Spleen (tissue), 11 donors: ENCODE data around the gene SH3BP1. TPM values are rescaled to one million over a fixed set of nuclear protein-coding genes. Genes with fewer than 3 reads are reported as not detected.
A peak's percentile ranks its signal among the peaks of the same experiment; 100 is the strongest.

Experiments used
- DNase-seq: peaks from one replicate; pipeline ENCODE4 v3.0.0-alpha.2; 2020
- H3K27ac ChIP-seq, 8 donors: fragments of 200-600 bp; sonication (generic) in 7 of 8; 1 replicate in 4 of 8; 2 replicates in 4 of 8; pipeline versions ENCODE4 v1.5.0 to v1.8.0; 2016 to 2021; ENCODE audit warnings: inconsistent platforms in 4 of 8, mild to moderate bottlenecking in 4 of 8, moderate library complexity in 1 of 8
- H3K27me3 ChIP-seq, 7 donors: fragments of 200-600 bp; sonication (generic) in 6 of 7; replicated peaks in 1 of 7; 1 replicate in 4 of 7; 2 replicates in 3 of 7; pipeline versions ENCODE4 v1.5.0 to v1.8.0; 2016 to 2021; ENCODE audit warnings: inconsistent platforms in 3 of 7, mild to moderate bottlenecking in 1 of 7
- H3K36me3 ChIP-seq, 6 donors: fragments of 200-600 bp; sonication (generic) in 5 of 6; 1 replicate in 4 of 6; 2 replicates in 2 of 6; pipeline versions ENCODE4 v1.5.0 to v1.8.0; 2016 to 2021; ENCODE audit warnings: inconsistent platforms in 2 of 6
- H3K4me1 ChIP-seq, 6 donors: fragments of 200-600 bp; sonication (generic) in 5 of 6; 1 replicate in 3 of 6; 2 replicates in 3 of 6; pipeline versions ENCODE4 v1.5.0 to v1.8.0; 2016 to 2021; ENCODE audit warnings: inconsistent platforms in 3 of 6
- H3K4me3 ChIP-seq, 8 donors: fragments of 200-600 bp; sonication (generic) in 7 of 8; 1 replicate in 4 of 8; 2 replicates in 4 of 8; pipeline versions ENCODE4 v1.5.0 to v1.8.0; 2016 to 2021; ENCODE audit warnings: inconsistent platforms in 4 of 8, mild to moderate bottlenecking in 4 of 8, moderate library complexity in 2 of 8
- H3K9me3 ChIP-seq, 8 donors: fragments of 200-600 bp; sonication (generic) in 7 of 8; 1 replicate in 4 of 8; 2 replicates in 4 of 8; pipeline versions ENCODE4 v1.5.0 to v1.8.0; 2016 to 2021; ENCODE audit warnings: inconsistent platforms in 4 of 8
- POLR2A ChIP-seq, 3 donors: fragments of 450-650 bp; IDR thresholded peaks; one replicate each; pipeline ENCODE4 v1.5.1; 2017; ENCODE audit warnings: antibody characterized with exemption in 3 of 3, mild to moderate bottlenecking in 1 of 3
- POLR2AphosphoS5 ChIP-seq, 3 donors: sonication (generic); formaldehyde crosslinking; IDR thresholded peaks; one replicate each; pipeline ENCODE4 v1.5.1; 2017; ENCODE audit warnings: antibody characterized with exemption in 3 of 3
- WGBS, 5 donors: extraction: QIAGEN DNeasy Blood & Tissue Kit in 3 of 5; methylation state at CpG; one replicate each; pipeline versions ENCODE4 v1.1.5 to v1.1.7; 2013 to 2018; 5-methylcytosine and 5-hydroxymethylcytosine counted together
- intact Hi-C: fragments of 100-400 bp; cut with DNase I; formaldehyde crosslinking; loops from one replicate; pipeline ENCODE4 v1.15.0; 2023; ENCODE audit warnings: low total_unique reads
- polyA plus RNA-seq, 3 donors: library from polyadenylated mRNA; stranded (reverse); fragments of 200-250 nt; gene quantifications; one replicate each; pipeline ENCODE4 v1.2.1, GENCODE V29; 2013
- total RNA-seq, 7 donors: library from RNA; depleted of rRNA in 3 of 7; stranded (reverse); fragments of >200 nt in 3 of 7; fragmentation: NEBNext Ultra II Directional in 4 of 7; extraction: Animal tissue kit (Norgen Biotek cat#: 25700) in 4 of 7; gene quantifications; one replicate each; pipeline versions ENCODE4 v1.1.0 to v1.2.1, GENCODE V29; 2016 to 2021
- TF ChIP-seq, protein P1 (sequence below), 11 experiments: fragments of 200-600 bp in 7 of 11; fragments of 450-650 bp in 4 of 11; sonication (generic) in 4 of 11; IDR thresholded peaks in 8 of 11; conservative IDR thresholded peaks in 3 of 11; 1 replicate in 7 of 11; 2 replicates in 4 of 11; pipeline versions ENCODE4 v1.4.0 to v1.8.0; 2016 to 2021; ENCODE audit warnings: antibody characterized with exemption in 11 of 11, inconsistent platforms in 4 of 11, mild to moderate bottlenecking in 1 of 11
- donor health status: healthy with polysubstance abuse.
- donor health status: DM: no; HTN: no; CAD: no; lungs with moderate emphysema.
- donor health status: DM: no; HTN: no; CAD: no.
- donor health status: Bipolar disorder and iron deficiency.
- donor health status: healthy.
- donor health status: DM: no; HTN: no; CAD: no.
- donor health status: DM: yes; HTN: yes; CAD: no.

SH3BP1 gene
- total and polyA plus RNA-seq, 10 donors = 17.7 to 78.9 (median 57.2) TPM

DNA sequence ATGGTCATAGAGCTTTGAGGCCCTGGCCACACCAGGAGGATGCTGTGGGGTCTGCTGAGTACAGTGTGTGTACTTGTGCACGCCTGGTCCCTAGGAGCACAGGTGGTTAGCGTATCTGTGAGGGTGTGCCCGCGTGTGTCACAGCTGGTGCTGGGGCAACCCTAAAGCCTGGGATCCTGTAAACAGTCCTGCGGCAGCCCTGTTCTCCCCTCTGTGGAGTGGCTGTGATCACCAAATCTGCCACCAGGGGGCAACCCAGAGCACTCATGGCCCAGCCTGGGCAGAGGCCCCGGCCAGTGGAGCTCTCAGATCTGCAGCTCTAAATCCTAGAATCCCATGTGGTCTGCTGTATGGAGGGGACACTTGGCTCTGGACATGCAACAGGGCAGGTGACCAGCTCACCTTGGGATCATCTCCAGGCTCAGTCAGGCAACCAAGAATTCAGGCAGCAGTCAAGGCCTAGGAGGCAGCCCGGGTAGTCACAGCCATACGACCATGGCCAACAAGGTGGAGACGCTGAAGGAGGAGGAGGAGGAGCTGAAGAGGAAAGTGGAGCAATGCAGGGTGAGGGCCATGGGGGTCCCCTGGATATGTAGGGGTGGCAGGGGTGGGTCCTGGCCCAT is 3.9 kb downstream of the SH3BP1 start:
- H3K27ac ChIP-seq = peak overlapping the region in 5 of 8 donors; percentile 10 to 96 (median 28)
- no peaks in the 10 kb centered on the region for H3K9me3 ChIP-seq
- 34 to 48% (median 35%) methylated on average over 8 to 9 of the region's 9 CpGs for WGBS, 5 donors
- peaks cover 20 to 67% (median 53%) of the 10 kb centered on the region in 6 donors for H3K4me1 ChIP-seq
- DNase-seq = peak; percentile 95
- peaks cover 0 to 8% (median 0%) of the 10 kb centered on the region in 7 donors for H3K27me3 ChIP-seq
- intact Hi-C loops = loop anchor here (5.0 kb wide), 1 partner anchor 39 kb away; no protein-coding TSS in a partner anchor
- peak overlapping the region in 1 of 8 donors; percentile 31 for H3K4me3 ChIP-seq
- TF ChIP-seq, protein P1, sequence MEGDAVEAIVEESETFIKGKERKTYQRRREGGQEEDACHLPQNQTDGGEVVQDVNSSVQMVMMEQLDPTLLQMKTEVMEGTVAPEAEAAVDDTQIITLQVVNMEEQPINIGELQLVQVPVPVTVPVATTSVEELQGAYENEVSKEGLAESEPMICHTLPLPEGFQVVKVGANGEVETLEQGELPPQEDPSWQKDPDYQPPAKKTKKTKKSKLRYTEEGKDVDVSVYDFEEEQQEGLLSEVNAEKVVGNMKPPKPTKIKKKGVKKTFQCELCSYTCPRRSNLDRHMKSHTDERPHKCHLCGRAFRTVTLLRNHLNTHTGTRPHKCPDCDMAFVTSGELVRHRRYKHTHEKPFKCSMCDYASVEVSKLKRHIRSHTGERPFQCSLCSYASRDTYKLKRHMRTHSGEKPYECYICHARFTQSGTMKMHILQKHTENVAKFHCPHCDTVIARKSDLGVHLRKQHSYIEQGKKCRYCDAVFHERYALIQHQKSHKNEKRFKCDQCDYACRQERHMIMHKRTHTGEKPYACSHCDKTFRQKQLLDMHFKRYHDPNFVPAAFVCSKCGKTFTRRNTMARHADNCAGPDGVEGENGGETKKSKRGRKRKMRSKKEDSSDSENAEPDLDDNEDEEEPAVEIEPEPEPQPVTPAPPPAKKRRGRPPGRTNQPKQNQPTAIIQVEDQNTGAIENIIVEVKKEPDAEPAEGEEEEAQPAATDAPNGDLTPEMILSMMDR (IDR thresholded peaks at IDR 0.05 in 8 of 11, conservative IDR thresholded peaks at IDR 0.05 in 3 of 11) = peak; percentile 79 to 98 (median 95)
- TF ChIP-seq POLR2A (IDR thresholded peaks at IDR 0.05) (no peak), POLR2AphosphoS5 (IDR thresholded peaks at IDR 0.05) (peak; percentile 52 to 57 (median 54))
- peaks cover 0 to 75% (median 65%) of the 10 kb centered on the region in 6 donors for H3K36me3 ChIP-seq

DNA sequence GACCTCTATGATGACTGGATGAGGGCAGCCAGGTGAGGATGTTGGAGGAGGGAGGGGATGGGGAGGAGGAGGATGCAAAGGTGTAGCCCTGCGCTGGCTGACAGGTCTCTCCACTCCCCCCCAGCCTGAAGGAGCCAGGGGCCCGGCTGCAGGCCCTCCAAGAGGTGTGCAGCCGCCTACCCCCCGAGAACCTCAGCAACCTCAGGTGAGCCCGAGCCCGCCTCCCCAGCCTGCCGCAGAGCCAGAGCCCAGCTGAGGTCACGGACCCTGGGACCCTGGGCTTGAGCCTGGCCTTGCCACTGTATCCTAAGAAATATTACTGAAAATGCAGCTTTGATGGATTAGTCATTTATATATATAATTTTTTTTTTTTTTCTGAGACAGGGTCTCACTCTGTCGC is 7.8 kb downstream of the SH3BP1 start:
- DNase-seq = no peak
- Histone ChIP-seq H3K36me3 (peaks cover 0 to 100% (median 94%) of the 10 kb centered on the region in 6 donors), H3K27me3 (no peaks in the 10 kb centered on the region), H3K9me3 (no peaks in the 10 kb centered on the region), H3K27ac (no peak overlapping the region), H3K4me1 (peaks cover 12 to 27% (median 15%) of the 10 kb centered on the region in 6 donors), H3K4me3 (no peak overlapping the region)
- 90 to 98% (median 97%) methylated on average over 8 to 9 of the region's 9 CpGs for WGBS, 5 donors
- intact Hi-C loops = no loop called here
- TF ChIP-seq, protein P1 (IDR thresholded peaks at IDR 0.05 in 8 of 11, conservative IDR thresholded peaks at IDR 0.05 in 3 of 11) = no peak
- TF ChIP-seq POLR2A (IDR thresholded peaks at IDR 0.05) (no peak), POLR2AphosphoS5 (IDR thresholded peaks at IDR 0.05) (no peak)

DNA sequence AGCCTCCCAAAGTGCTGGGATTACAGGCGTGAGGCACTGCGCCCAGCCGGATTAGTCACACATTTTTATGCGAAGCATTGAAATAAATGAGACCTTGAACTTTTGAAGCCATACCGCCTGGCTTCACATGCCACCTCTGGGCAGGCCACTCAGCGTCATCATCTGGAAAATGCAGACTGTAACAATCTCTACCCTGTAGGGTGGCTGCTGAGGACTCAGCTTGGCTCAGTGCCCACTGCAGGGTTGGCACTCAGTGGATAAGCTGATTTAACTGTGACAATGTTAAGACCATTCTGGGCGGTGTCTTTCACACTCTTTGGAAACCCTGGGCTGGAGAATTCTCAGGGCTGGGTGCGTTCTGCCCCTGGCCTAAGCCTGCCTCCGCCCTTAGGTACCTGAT is 8.5 kb downstream of the SH3BP1 start:
- intact Hi-C loops = no loop called here
- H3K4me1 ChIP-seq = peaks cover 8 to 21% (median 9%) of the 10 kb centered on the region in 6 donors
- no peak for DNase-seq
- 76 to 87% (median 86%) methylated on average over 8 to 9 of the region's 9 CpGs for WGBS, 5 donors
- peaks cover 0 to 100% (median 94%) of the 10 kb centered on the region in 6 donors for H3K36me3 ChIP-seq
- TF ChIP-seq POLR2AphosphoS5 (IDR thresholded peaks at IDR 0.05) = no peak
- TF ChIP-seq, protein P1 (IDR thresholded peaks at IDR 0.05 in 8 of 11, conservative IDR thresholded peaks at IDR 0.05 in 3 of 11) = no peak
- TF ChIP-seq POLR2A (IDR thresholded peaks at IDR 0.05) = no peak
- H3K27me3 ChIP-seq = no peaks in the 10 kb centered on the region
- H3K27ac ChIP-seq = no peak overlapping the region
- no peaks in the 10 kb centered on the region for H3K9me3 ChIP-seq
- H3K4me3 ChIP-seq = no peak overlapping the region

DNA sequence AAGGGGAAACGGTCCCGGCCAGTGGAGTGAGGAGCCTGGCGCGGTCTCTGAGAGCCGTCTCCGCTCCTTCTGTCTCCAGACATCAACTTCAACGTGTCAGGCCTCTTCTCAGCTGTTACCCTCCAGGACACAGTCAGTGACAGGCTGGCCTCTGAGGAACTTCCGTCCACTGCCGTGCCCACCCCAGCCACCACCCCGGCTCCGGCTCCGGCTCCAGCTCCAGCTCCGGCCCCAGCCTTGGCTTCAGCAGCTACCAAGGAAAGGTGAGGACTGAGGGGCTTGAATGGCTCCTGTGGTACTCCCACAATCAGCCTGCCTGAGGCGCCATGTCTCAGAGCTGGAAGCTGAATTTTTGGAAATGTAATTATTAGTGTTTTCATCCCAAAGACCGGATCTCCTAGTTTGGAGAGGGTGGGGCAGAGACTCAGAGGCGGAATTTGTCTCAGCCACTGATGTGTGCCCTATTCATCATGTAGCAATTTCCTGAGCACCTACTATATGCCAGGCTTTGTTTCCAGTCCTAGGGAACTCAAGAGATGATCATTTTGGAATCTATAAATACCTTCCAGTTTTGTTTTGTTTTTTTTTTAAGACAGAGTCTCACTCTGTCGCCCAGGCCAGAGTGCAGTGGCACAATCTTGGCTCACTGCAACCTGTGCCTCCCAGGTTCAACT is 11.1 kb downstream of the SH3BP1 start:
- no peak for DNase-seq
- WGBS, 5 donors = 94 to 98% (median 95%) methylated on average over 16 to 17 of the region's 17 CpGs

More for the DNA sequence above, 11.1 kb downstream of the SH3BP1 start:
- H3K36me3 ChIP-seq = peaks cover 0 to 100% (median 91%) of the 10 kb centered on the region in 6 donors
- no peaks in the 10 kb centered on the region for H3K27me3 ChIP-seq
- intact Hi-C loops = no loop called here
- no peak overlapping the region for H3K4me3 ChIP-seq
- no peaks in the 10 kb centered on the region for H3K4me1 ChIP-seq
- no peak overlapping the region for H3K27ac ChIP-seq
- TF ChIP-seq, protein P1 (IDR thresholded peaks at IDR 0.05 in 8 of 11, conservative IDR thresholded peaks at IDR 0.05 in 3 of 11) = no peak
- peak in 1 of 3 donors; percentile 24 for TF ChIP-seq POLR2AphosphoS5 (IDR thresholded peaks at IDR 0.05)
- no peaks in the 10 kb centered on the region for H3K9me3 ChIP-seq
